GM21576 (cell line): ENCODE data around the gene IFT122.
A peak's percentile ranks its signal among the peaks of the same experiment; 100 is the strongest.

Source experiments
- ATAC-seq: cut with Tn5 transposase; IDR thresholded peaks from one replicate; pipeline ENCODE4 v1.9.1; 2021; ENCODE audit warnings: mild to moderate bottlenecking, moderate library complexity; ENCODE audit not compliant: unreplicated experiment

Gene IFT122

GRCh38 chr3:129439226-129439816, 703 bp upstream of the IFT122 start:
- peak; percentile 16 for ATAC-seq

GRCh38 chr3:129440618-129441190, 680 bp downstream of the IFT122 start:
- peak; percentile 23 for ATAC-seq

- ATAC-seq = no peak
Measured at GRCh38 chr3:129441215-129441614, 1.2 kb downstream of the IFT122 start.

- ATAC-seq = no peak
Measured at GRCh38 chr3:129441782-129442181, 1.8 kb downstream of the IFT122 start.

GRCh38 chr3:129442486-129442885, 2.5 kb downstream of the IFT122 start:
- ATAC-seq = no peak

- no peak for ATAC-seq
Measured at GRCh38 chr3:129442947-129443346, 2.9 kb downstream of the IFT122 start.

- no peak for ATAC-seq
Measured at GRCh38 chr3:129445471-129445870, 5.4 kb downstream of the IFT122 start.

GRCh38 chr3:129446926-129447325, 6.9 kb downstream of the IFT122 start:
- no peak for ATAC-seq

- no peak for ATAC-seq
Measured at GRCh38 chr3:129448186-129448895, 8.3 kb downstream of the IFT122 start.

- no peak for ATAC-seq
Measured at GRCh38 chr3:129449279-129450115, 9.5 kb downstream of the IFT122 start.

- no peak for ATAC-seq
Measured at GRCh38 chr3:129453732-129454131, 13.7 kb downstream of the IFT122 start.

- no peak for ATAC-seq
Measured at GRCh38 chr3:129460155-129460554, 20.1 kb downstream of the IFT122 start.

GRCh38 chr3:129460572-129460971, 20.5 kb downstream of the IFT122 start:
- ATAC-seq = no peak

GRCh38 chr3:129461022-129461421, 21.0 kb downstream of the IFT122 start:
- ATAC-seq = no peak

- no peak for ATAC-seq
Measured at GRCh38 chr3:129461461-129462146, 21.6 kb downstream of the IFT122 start.

GRCh38 chr3:129462361-129462968, 22.4 kb downstream of the IFT122 start:
- no peak for ATAC-seq

GRCh38 chr3:129463094-129463493, 23.1 kb downstream of the IFT122 start:
- ATAC-seq = no peak

- ATAC-seq = no peak
Measured at GRCh38 chr3:129463716-129464115, 23.7 kb downstream of the IFT122 start.

GRCh38 chr3:129467932-129468331, 27.9 kb downstream of the IFT122 start:
- no peak for ATAC-seq

GRCh38 chr3:129469026-129469425, 29.0 kb downstream of the IFT122 start:
- no peak for ATAC-seq
